GM12878 (cell line): Measurements from ENCODE around the gene ACVR1B. TPM values are rescaled to one million over a fixed set of nuclear protein-coding genes. Genes with fewer than 3 reads are reported as not detected.

Experiments used
- ATAC-seq: fragments of 200-7000 bp; cut with Tn5 transposase; 3 replicates; pipeline ENCODE4 v1.9.1; 2020; ENCODE audit warnings: mild to moderate bottlenecking, moderate library complexity
- BruUV-seq: library from RNA; stranded (reverse); fragments of 400-500 nt; replicated peaks from 2 replicates; lab custom pipeline; 2021; lab: Mats Ljungman, UMichigan
- CTCF ChIA-PET: fragments of 300-600 bp; sonication (Branson Sonifier 250); formaldehyde crosslinking; extraction: SDS; loops from one replicate; lab custom pipeline; 2021; ENCODE audit warnings: inconsistent platforms; lab: Yijun Ruan, JAX
- POLR2A ChIA-PET: fragments of 350-600 bp; formaldehyde crosslinking; extraction: SDS; loops from one replicate; lab custom pipeline; 2021; ENCODE audit warnings: inconsistent platforms; lab: Charles Lee
- RAD21 ChIA-PET: fragments of 300-600 bp; sonication (Branson Sonifier 250); formaldehyde crosslinking; loops from one replicate; lab custom pipeline; 2023; ENCODE audit warnings: antibody characterized with exemption; ENCODE audit not compliant: unreplicated experiment; lab: Charles Lee
- SMC1A ChIA-PET: fragments of 300-600 bp; sonication (Branson Sonifier 250); formaldehyde crosslinking; loops from one replicate; lab custom pipeline; 2023; ENCODE audit not compliant: unreplicated experiment, uncharacterized antibody; lab: Charles Lee
- DNase-seq: peaks from one replicate; pipeline ENCODE4 v3.0.0-alpha.2; 2011; ENCODE audit warnings: low read depth, low spot score
- FAIRE-seq: peaks from 3 replicates; lab custom pipeline; 2011; peaks lifted over from hg19 to GRCh38; lab: Jason Lieb, UNC
- H2AFZ ChIP-seq: 2 replicates; pipeline ENCODE4 v1.6.0; 2011; ENCODE audit warnings: low read depth, low read length, control low read depth; ENCODE audit not compliant: control insufficient read depth
- H3K27ac ChIP-seq: 2 replicates; pipeline ENCODE4 v1.5.1; 2011; ENCODE audit warnings: control low read depth; ENCODE audit not compliant: control insufficient read depth, insufficient read depth
- H3K27me3 ChIP-seq, 2 experiments: replicated peaks in 1 of 2; 2 replicates each; pipeline versions ENCODE4 v1.6.0 to v1.6.1; 2011; ENCODE audit warnings: low read length in 1 of 2; ENCODE audit not compliant: control insufficient read depth in 2 of 2, insufficient read depth in 2 of 2
- H3K36me3 ChIP-seq, 2 experiments: 2 replicates each; pipeline ENCODE4 v1.5.1; 2011; ENCODE audit warnings: low read length in 1 of 2; ENCODE audit not compliant: control insufficient read depth in 2 of 2, insufficient read depth in 2 of 2
- H3K4me1 ChIP-seq: 2 replicates; pipeline ENCODE4 v1.6.1; 2011; ENCODE audit warnings: mild to moderate bottlenecking, low read length, moderate library complexity, mixed read lengths; ENCODE audit not compliant: control insufficient read depth, insufficient read depth
- H3K4me2 ChIP-seq: 2 replicates; pipeline ENCODE4 v1.6.0; 2011; ENCODE audit warnings: control low read depth; ENCODE audit not compliant: control insufficient read depth, insufficient read depth
- H3K4me3 ChIP-seq: fragments of 200-600 bp; sonication (generic); 2 replicates; pipeline ENCODE4 v1.5.1; 2016
- H3K79me2 ChIP-seq: 2 replicates; pipeline ENCODE4 v1.6.0; 2011; ENCODE audit warnings: low read length; ENCODE audit not compliant: control insufficient read depth, insufficient read depth
- H3K9ac ChIP-seq: 2 replicates; pipeline ENCODE4 v1.8.0; 2011; ENCODE audit warnings: low read length, control low read depth, mixed read lengths; ENCODE audit not compliant: control insufficient read depth, insufficient read depth
- H3K9me3 ChIP-seq: replicated peaks from 3 replicates; pipeline ENCODE4 v1.5.1; 2011; ENCODE audit warnings: mild to moderate bottlenecking, low read length; ENCODE audit not compliant: control insufficient read depth, insufficient read depth
- H4K20me1 ChIP-seq: 2 replicates; pipeline ENCODE4 v1.6.0; 2011; ENCODE audit not compliant: control insufficient read depth, insufficient read depth
- GATAD2B ChIP-seq: fragments of 450-650 bp; conservative IDR thresholded peaks from 2 replicates; pipeline ENCODE4 v1.6.1; 2017; ENCODE audit warnings: low read depth, mild to moderate bottlenecking, moderate library complexity
- NFXL1 ChIP-seq: fragments of 450-650 bp; IDR thresholded peaks from 2 replicates; pipeline ENCODE4 v1.6.1; 2017; ENCODE audit warnings: antibody characterized with exemption, mild to moderate bottlenecking, borderline replicate concordance
- NFYB ChIP-seq: IDR thresholded peaks from 2 replicates; pipeline ENCODE4 v1.6.1; 2011; ENCODE audit warnings: low read depth, mild to moderate bottlenecking, low read length, improper control_type of control experiment, moderate library complexity; ENCODE audit not compliant: insufficient read depth
- POLR2AphosphoS2 ChIP-seq: IDR thresholded peaks from 2 replicates; pipeline ENCODE4 v1.6.1; 2011; ENCODE audit warnings: low read depth, mild to moderate bottlenecking, low read length, improper control_type of control experiment, moderate library complexity
- SMC3 ChIP-seq: IDR thresholded peaks from 2 replicates; pipeline ENCODE4 v1.6.1; 2011; ENCODE audit warnings: low read length, improper control_type of control experiment, borderline replicate concordance
- TCF3 ChIP-seq: IDR thresholded peaks from 2 replicates; pipeline ENCODE4 v1.6.1; 2012; ENCODE audit warnings: low read depth, mild to moderate bottlenecking, low read length, borderline replicate concordance; ENCODE audit not compliant: insufficient read depth
- YBX1 ChIP-seq: fragments of 450-650 bp; IDR thresholded peaks from 2 replicates; pipeline ENCODE4 v1.6.1; 2016; ENCODE audit warnings: antibody characterized with exemption
- ZNF622 ChIP-seq: fragments of 450-650 bp; IDR thresholded peaks from 2 replicates; pipeline ENCODE4 v1.6.1; 2017; ENCODE audit warnings: mild to moderate bottlenecking, inconsistent platforms
- WGBS: methylation state at CpG from one replicate; pipeline ENCODE4 v1.1.6; 2016; ENCODE audit warnings: low lambda C conversion rate; ENCODE audit not compliant: insufficient replicate concordance, insufficient coverage; ENCODE audit errors: missing lambda C conversion rate; 5-methylcytosine and 5-hydroxymethylcytosine counted together
- in situ Hi-C: fragments of 300-500 bp; cut with MboI; formaldehyde crosslinking; loops from 9 replicates; pipeline ENCODE4 v1.14.3; 2018; ENCODE audit warnings: mixed read lengths
- intact Hi-C: fragments of 100-400 bp; cut with micrococcal nuclease; formaldehyde crosslinking; loops from one replicate; pipeline ENCODE4 v1.14.2; 2022; ENCODE audit not compliant: unreplicated experiment
- polyA plus RNA-seq, 11 experiments: library from polyadenylated mRNA; depleted of rRNA in 4 of 11; unstranded in 6 of 11; stranded (reverse) in 5 of 11; fragments of >200 nt; fragmentation: Nextera tagmentation in 4 of 11; fragmentation: Illumina TruSeq in 1 of 11; extraction: Ambion mirVana in 4 of 11; extraction: Trizol in 1 of 11; gene quantifications; 1 replicate in 1 of 11; 2 replicates in 10 of 11; pipeline versions ENCODE4 v1.2.1 to v1.2.3, GENCODE V29; 2011 to 2016; ENCODE audit warnings: inconsistent platforms in 2 of 11, missing spikeins in 2 of 11, low read depth in 1 of 11
- total RNA-seq, 4 experiments: library from RNA; depleted of rRNA in 3 of 4; stranded (reverse); fragments of >200 nt in 3 of 4; fragmentation: Illumina TruSeq in 1 of 4; extraction: Trizol in 1 of 4; gene quantifications; 2 replicates each; pipeline versions ENCODE4 v1.2.1 to v1.2.3, GENCODE V29; 2013 to 2021
- TF ChIP-seq, protein P1 (sequence below): IDR thresholded peaks from 2 replicates; pipeline ENCODE4 v1.6.1; 2012; ENCODE audit warnings: low read depth, low read length, improper control_type of control experiment

The ACVR1B gene
- total and polyA plus RNA-seq, 10 of the 15 experiments (the other 5 are each of a cell fraction or from before 2014, with no cell fraction given) = 0.02 to 0.69 (median 0.16) TPM; not detected in 2

- Histone ChIP-seq H2AFZ (no peak overlapping the region), H3K4me2 (no peak overlapping the region), H3K9me3 (no peaks in the 10 kb centered on the region), H4K20me1 (no peaks in the 10 kb centered on the region), H3K4me1 (peaks cover 17% of the 10 kb centered on the region), H3K79me2 (no peaks in the 10 kb centered on the region), H3K27me3 (no peaks in the 10 kb centered on the region), H3K36me3 (no peaks in the 10 kb centered on the region), H3K9ac (no peak overlapping the region), H3K4me3 (no peak overlapping the region), H3K27ac (no peak overlapping the region)
- ChIA-PET CTCF (interaction anchor here (1.0 to 4.2 kb wide), 4 partner anchors 10 to 82 kb away, joined by 3 to 36 read pairs (median 4); partner anchors contain the start of gene NR4A1), POLR2A (interaction anchor here (1.0 to 1.7 kb wide), 3 partner anchors 10 to 35 kb away, joined by 3 to 10 read pairs (median 3); partner anchors contain the start of gene NR4A1), SMC1A (interaction anchor here (0.9 to 1.5 kb wide), 2 partner anchors 12 to 15 kb away, joined by 3 to 4 read pairs; no protein-coding TSS in a partner anchor), RAD21 (interaction anchor here (1.2 to 1.7 kb wide), 3 partner anchors 8 to 15 kb away, joined by 3 to 6 read pairs (median 3); partner anchors contain the start of gene NR4A1)
- intact Hi-C loops = no loop called here
- FAIRE-seq (no peak), ATAC-seq (no peak), DNase-seq (no peak)
- BruUV-seq = no TSS peak
- TF ChIP-seq, protein P1, sequence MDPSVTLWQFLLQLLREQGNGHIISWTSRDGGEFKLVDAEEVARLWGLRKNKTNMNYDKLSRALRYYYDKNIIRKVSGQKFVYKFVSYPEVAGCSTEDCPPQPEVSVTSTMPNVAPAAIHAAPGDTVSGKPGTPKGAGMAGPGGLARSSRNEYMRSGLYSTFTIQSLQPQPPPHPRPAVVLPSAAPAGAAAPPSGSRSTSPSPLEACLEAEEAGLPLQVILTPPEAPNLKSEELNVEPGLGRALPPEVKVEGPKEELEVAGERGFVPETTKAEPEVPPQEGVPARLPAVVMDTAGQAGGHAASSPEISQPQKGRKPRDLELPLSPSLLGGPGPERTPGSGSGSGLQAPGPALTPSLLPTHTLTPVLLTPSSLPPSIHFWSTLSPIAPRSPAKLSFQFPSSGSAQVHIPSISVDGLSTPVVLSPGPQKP = no peak
- TF ChIP-seq POLR2AphosphoS2 = no peak
- TF ChIP-seq NFYB = no peak
- TF ChIP-seq ZNF622 = no peak
- no peak for TF ChIP-seq SMC3
- TF ChIP-seq GATAD2B = no peak
- no peak for TF ChIP-seq TCF3
- TF ChIP-seq YBX1 = no peak
- TF ChIP-seq NFXL1 = no peak
- in situ Hi-C loops = no loop called here
- 27% methylated on average over 3 of the region's 3 CpGs for WGBS
Measured at GRCh38 chr12:52041035-52041434, 89.5 kb downstream of the ACVR1B start.
